Liver (tissue), 3 donors: ENCODE data around the gene LSM7.

Experiments
- CTCF ChIP-seq: fragments of 150-350 bp; IDR thresholded peaks from 2 replicates; pipeline ENCODE4 v1.5.1; 2017; ENCODE audit warnings: improper control_type of control experiment, low read depth, low read length; ENCODE audit not compliant: missing input control
- EGR1 ChIP-seq, 2 donors: IDR thresholded peaks; 2 replicates each; pipeline ENCODE4 v1.6.1; 2016 to 2018; ENCODE audit warnings: antibody characterized with exemption in 2 of 2, low read depth in 2 of 2
- FOXA1 ChIP-seq: IDR thresholded peaks from 2 replicates; pipeline ENCODE4 v1.6.1; 2016; ENCODE audit warnings: antibody characterized with exemption
- FOXA2 ChIP-seq: IDR thresholded peaks from 2 replicates; pipeline ENCODE4 v1.6.1; 2016; ENCODE audit warnings: antibody characterized with exemption
- GABPA ChIP-seq, 2 donors: IDR thresholded peaks in 1 of 2; conservative IDR thresholded peaks in 1 of 2; 2 replicates each; pipeline ENCODE4 v1.6.1; 2016; ENCODE audit warnings: antibody characterized with exemption in 2 of 2, mild to moderate bottlenecking in 1 of 2, moderate library complexity in 1 of 2
- JUND ChIP-seq, 2 donors: IDR thresholded peaks; 2 replicates each; pipeline ENCODE4 v1.6.1; 2016; ENCODE audit warnings: antibody characterized with exemption in 2 of 2
- MAX ChIP-seq: IDR thresholded peaks from 2 replicates; pipeline ENCODE4 v1.6.1; 2016; ENCODE audit warnings: antibody characterized with exemption
- RAD21 ChIP-seq, 2 donors: IDR thresholded peaks; 2 replicates each; pipeline ENCODE4 v1.6.1; 2016; ENCODE audit warnings: antibody characterized with exemption in 2 of 2, mild to moderate bottlenecking in 2 of 2
- REST ChIP-seq: IDR thresholded peaks from 2 replicates; pipeline ENCODE4 v1.6.1; 2016; ENCODE audit warnings: antibody characterized with exemption, mild to moderate bottlenecking
- RXRA ChIP-seq, 2 donors: IDR thresholded peaks; 2 replicates each; pipeline ENCODE4 v1.6.1; 2017 to 2018; ENCODE audit warnings: antibody characterized with exemption in 2 of 2, mild to moderate bottlenecking in 1 of 2
- SP1 ChIP-seq: IDR thresholded peaks from 2 replicates; pipeline ENCODE4 v1.6.1; 2018; ENCODE audit warnings: antibody characterized with exemption, mild to moderate bottlenecking
- TAF1 ChIP-seq: conservative IDR thresholded peaks from 2 replicates; pipeline ENCODE4 v1.6.1; 2016; ENCODE audit warnings: antibody characterized with exemption, mild to moderate bottlenecking
- YY1 ChIP-seq: IDR thresholded peaks from 2 replicates; pipeline ENCODE4 v1.6.1; 2016; ENCODE audit warnings: antibody characterized with exemption, mild to moderate bottlenecking
- ZBTB33 ChIP-seq: IDR thresholded peaks from 2 replicates; pipeline ENCODE4 v1.6.1; 2016; ENCODE audit warnings: antibody characterized with exemption
- donor health status: healthy.
- donor health status: healthy.

GRCh38 chr19:2305452-2306280 lies 22.7 kb downstream of the LSM7 start:
- TF ChIP-seq JUND (IDR thresholded peaks at IDR 0.05): no peak
- no peak for TF ChIP-seq CTCF
- no peak for TF ChIP-seq MAX
- no peak for TF ChIP-seq YY1
- TF ChIP-seq GABPA (IDR thresholded peaks at IDR 0.05 in 1 of 2, conservative IDR thresholded peaks at IDR 0.05 in 1 of 2): no peak
- TF ChIP-seq ZBTB33: no peak
- no peak for TF ChIP-seq FOXA1
- no peak for TF ChIP-seq FOXA2
- TF ChIP-seq EGR1 (IDR thresholded peaks at IDR 0.05; ENCODE audit: low read depth in 2 of 2): no peak
- TF ChIP-seq TAF1: no peak
- no peak for TF ChIP-seq RAD21 (IDR thresholded peaks at IDR 0.05)
- TF ChIP-seq SP1: no peak
- TF ChIP-seq REST: no peak
- TF ChIP-seq RXRA (IDR thresholded peaks at IDR 0.05): no peak
